Glutamatergic neuron (in vitro differentiated cells): Measurements from ENCODE around the gene ZSCAN22. TPM values are rescaled to one million over a fixed set of nuclear protein-coding genes. Genes with fewer than 3 reads are reported as not detected.

Experiments
- DNase-seq: peaks from one replicate; pipeline ENCODE4 v3.0.0; 2022
- H3K27ac Mint-ChIP-seq: one replicate; pipeline ENCODE4 v1.8.0; 2020; ENCODE audit warnings: mild to moderate bottlenecking, mixed read lengths, inconsistent platforms; ENCODE audit not compliant: unreplicated experiment
- H3K27me3 Mint-ChIP-seq: one replicate; pipeline ENCODE4 v1.8.0; 2020; ENCODE audit warnings: mild to moderate bottlenecking, moderate library complexity, mixed read lengths, inconsistent platforms; ENCODE audit not compliant: unreplicated experiment
- H3K36me3 Mint-ChIP-seq: one replicate; pipeline ENCODE4 v1.8.0; 2020; ENCODE audit warnings: mild to moderate bottlenecking, mixed read lengths, inconsistent platforms; ENCODE audit not compliant: unreplicated experiment
- H3K4me1 Mint-ChIP-seq: one replicate; pipeline ENCODE4 v1.8.0; 2020; ENCODE audit warnings: mild to moderate bottlenecking, low read depth, mixed read lengths, inconsistent platforms; ENCODE audit not compliant: unreplicated experiment
- H3K4me3 Mint-ChIP-seq: one replicate; pipeline ENCODE4 v1.8.0; 2020; ENCODE audit warnings: mild to moderate bottlenecking, mixed read lengths, inconsistent platforms; ENCODE audit not compliant: unreplicated experiment
- H3K9me3 Mint-ChIP-seq: one replicate; pipeline ENCODE4 v1.8.0; 2020; ENCODE audit warnings: mild to moderate bottlenecking, moderate library complexity, mixed read lengths, inconsistent platforms; ENCODE audit not compliant: unreplicated experiment
- total RNA-seq: library from RNA; stranded (reverse); fragmentation: NEBNext Ultra II Directional; extraction: Animal tissue kit (Norgen Biotek cat#: 25700); gene quantifications from one replicate; pipeline ENCODE4 v1.2.1, GENCODE V29; 2021; ENCODE audit not compliant: unreplicated experiment
- TF ChIP-seq, protein P1 (sequence below): fragments of 200-600 bp; sonication (generic); IDR thresholded peaks from one replicate; pipeline ENCODE4 v1.5.0; 2021; ENCODE audit not compliant: partially characterized antibody, unreplicated experiment

Gene ZSCAN22
- total RNA-seq, 1 donor from 2014 or later, result 4.9 TPM

DNA sequence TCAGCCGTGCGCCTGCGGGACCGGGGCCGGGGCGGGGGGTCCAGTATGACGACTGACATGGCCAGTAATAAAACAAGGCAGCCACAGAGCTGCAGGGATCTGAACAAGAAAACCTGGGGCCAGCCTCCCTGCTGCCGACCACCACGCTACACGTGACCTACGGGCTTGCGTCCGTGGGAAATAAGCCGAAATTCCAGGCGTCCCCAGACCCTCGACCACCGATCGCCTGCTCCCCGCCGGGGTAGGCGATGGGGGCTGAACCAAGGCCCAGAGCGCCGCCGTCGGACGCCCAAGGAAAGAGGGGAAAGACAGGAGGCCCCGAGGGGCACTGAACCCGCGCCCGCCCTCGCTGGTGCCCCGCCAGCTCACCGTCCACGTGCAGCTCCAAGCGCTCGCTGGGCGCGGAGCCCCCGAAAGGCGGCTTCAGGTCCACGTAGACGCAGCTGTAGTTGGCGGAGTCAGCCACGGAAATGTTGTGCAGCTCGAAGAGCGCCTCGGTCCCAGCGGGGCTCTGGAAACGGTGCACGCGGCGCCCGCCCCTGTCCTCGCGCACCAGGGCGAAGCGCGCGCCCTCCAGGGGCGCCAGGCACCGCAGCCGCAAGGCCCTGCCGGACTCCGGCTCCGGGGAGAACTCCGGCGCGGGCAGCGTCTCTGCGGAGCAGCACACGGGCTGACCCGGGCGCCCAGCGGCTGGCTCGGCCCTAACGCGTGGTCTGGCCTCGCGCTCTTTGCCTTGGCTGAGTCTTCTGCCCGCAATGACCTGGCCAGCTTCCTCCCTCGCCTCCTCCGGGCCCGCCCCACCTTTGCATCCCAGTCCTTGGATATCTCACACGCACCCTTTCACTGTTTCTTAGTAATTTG lies 23.4 kb downstream of the ZSCAN22 start:
- peaks cover 14% of the 10 kb centered on the region for H3K9me3 Mint-ChIP-seq
- H3K4me1 Mint-ChIP-seq, result peaks cover 7% of the 10 kb centered on the region
- no peak for DNase-seq
- H3K36me3 Mint-ChIP-seq, result peaks cover 10% of the 10 kb centered on the region
- H3K27ac Mint-ChIP-seq, result no peak overlapping the region
- H3K4me3 Mint-ChIP-seq, result no peak overlapping the region
- TF ChIP-seq, protein P1, sequence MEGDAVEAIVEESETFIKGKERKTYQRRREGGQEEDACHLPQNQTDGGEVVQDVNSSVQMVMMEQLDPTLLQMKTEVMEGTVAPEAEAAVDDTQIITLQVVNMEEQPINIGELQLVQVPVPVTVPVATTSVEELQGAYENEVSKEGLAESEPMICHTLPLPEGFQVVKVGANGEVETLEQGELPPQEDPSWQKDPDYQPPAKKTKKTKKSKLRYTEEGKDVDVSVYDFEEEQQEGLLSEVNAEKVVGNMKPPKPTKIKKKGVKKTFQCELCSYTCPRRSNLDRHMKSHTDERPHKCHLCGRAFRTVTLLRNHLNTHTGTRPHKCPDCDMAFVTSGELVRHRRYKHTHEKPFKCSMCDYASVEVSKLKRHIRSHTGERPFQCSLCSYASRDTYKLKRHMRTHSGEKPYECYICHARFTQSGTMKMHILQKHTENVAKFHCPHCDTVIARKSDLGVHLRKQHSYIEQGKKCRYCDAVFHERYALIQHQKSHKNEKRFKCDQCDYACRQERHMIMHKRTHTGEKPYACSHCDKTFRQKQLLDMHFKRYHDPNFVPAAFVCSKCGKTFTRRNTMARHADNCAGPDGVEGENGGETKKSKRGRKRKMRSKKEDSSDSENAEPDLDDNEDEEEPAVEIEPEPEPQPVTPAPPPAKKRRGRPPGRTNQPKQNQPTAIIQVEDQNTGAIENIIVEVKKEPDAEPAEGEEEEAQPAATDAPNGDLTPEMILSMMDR, result no peak
- peaks cover 9% of the 10 kb centered on the region for H3K27me3 Mint-ChIP-seq

DNA sequence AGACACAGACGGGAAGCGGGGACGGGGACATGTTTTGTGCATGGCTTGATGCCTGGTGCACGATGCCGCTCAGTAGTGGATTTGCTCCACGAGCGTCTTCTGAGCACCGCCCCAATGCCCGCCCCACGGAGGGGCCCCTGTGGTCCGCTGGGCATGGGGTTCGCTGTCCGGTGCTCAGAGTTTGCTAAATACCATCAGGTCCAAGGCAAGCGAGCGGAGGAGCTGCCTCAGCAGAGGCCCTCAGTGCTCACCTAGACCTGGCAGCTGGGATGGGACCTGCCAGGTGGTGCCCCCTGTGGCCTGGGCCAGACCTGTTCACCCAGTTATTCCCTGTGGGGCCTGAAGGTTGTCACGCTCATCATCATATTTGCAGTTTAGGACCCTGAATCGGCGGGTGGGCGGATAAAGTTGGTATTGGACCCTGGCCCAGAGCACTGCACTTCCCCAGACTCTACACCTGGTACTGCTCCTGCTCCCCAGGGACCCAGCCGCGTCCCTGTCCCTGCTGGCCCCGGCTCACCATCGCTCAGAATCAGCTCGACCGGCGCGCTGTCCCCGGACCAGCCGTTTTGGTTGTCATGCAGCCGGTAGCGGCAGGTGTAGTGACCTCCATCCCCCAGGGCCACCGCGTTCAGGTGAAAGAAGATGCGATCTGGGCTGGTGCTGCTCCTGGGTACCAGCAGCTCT lies 24.2 kb downstream of the ZSCAN22 start:
- H3K27ac Mint-ChIP-seq, result no peak overlapping the region
- no peak for DNase-seq
- peaks cover 6% of the 10 kb centered on the region for H3K27me3 Mint-ChIP-seq
- H3K9me3 Mint-ChIP-seq, result peaks cover 19% of the 10 kb centered on the region
- no peak overlapping the region for H3K4me3 Mint-ChIP-seq
- peaks cover 3% of the 10 kb centered on the region for H3K4me1 Mint-ChIP-seq
- TF ChIP-seq, protein P1, result no peak
- peaks cover 5% of the 10 kb centered on the region for H3K36me3 Mint-ChIP-seq

DNA sequence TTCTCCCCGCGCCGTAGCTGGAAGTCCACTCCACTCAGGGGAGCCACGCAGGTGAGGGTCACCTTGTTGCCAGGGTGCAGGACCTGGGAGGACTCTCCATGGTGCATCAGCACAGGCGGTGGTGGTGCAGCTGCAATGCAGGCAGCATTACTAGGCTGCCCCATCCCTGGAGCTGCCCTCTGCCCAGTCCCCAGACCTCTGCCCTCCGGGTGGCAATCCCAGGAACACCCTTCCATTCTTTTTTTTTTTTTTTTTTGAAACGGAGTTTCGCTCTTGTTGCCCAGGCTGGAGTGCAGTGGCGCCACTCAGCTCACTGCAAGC lies 24.7 kb downstream of the ZSCAN22 start:
- H3K9me3 Mint-ChIP-seq, result peaks cover 19% of the 10 kb centered on the region
- peaks cover 3% of the 10 kb centered on the region for H3K4me1 Mint-ChIP-seq
- no peak overlapping the region for H3K27ac Mint-ChIP-seq
- H3K4me3 Mint-ChIP-seq, result no peak overlapping the region
- H3K27me3 Mint-ChIP-seq, result peaks cover 6% of the 10 kb centered on the region
- DNase-seq, result no peak
- H3K36me3 Mint-ChIP-seq, result peaks cover 5% of the 10 kb centered on the region
- TF ChIP-seq, protein P1, result no peak

DNA sequence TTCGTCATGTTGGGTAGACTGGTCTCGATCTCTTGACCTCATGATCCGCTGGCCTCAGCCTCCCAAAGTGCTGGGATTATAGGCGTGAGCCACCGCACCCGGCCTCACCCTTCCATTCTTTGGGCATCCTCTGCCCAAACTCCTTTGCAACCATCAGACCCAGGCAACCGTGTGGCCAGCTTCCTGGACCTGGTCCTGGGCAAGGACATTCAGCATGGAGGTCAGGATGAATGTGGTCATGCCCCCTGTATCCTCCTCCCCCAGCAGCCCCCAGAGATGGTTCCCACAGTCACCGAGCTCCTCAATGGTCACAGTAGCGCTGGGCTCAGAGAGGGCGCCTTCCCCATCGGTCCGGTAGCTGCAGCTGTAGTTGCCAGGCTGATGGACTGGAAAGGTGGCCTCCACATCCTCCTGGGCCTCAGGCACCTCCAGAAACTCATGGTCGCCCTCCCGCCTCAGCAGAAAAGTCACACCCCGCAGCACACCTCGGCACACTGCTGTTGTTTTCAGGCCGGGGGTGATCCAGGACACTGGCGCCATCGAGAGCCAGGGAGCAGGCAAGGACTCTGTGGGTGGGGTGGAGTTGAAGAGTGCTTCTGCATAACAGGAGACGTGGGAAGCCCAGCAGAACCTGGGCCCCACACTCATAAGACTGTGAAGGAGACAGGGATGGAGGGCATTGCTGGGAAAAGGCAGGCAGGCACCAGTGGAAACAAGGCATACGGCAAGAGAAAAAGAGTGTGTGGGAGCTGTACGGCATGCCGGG lies 25.4 kb downstream of the ZSCAN22 start:
- Mint-ChIP-seq H3K27ac (no peak overlapping the region), H3K4me1 (peaks cover 3% of the 10 kb centered on the region), H3K9me3 (peaks cover 15% of the 10 kb centered on the region), H3K36me3 (peaks cover 5% of the 10 kb centered on the region), H3K27me3 (peaks cover 6% of the 10 kb centered on the region), H3K4me3 (peak overlapping the region; percentile 49)
- TF ChIP-seq, protein P1, result no peak
- DNase-seq, result no peak
